Lung (tissue), 12 donors: ENCODE data around the gene WWTR1. TPM values are rescaled to one million over a fixed set of nuclear protein-coding genes. Genes with fewer than 3 reads are reported as not detected.

Experiments used
- ATAC-seq: fragments of 200-7000 bp; cut with Tn5 transposase; one replicate; pipeline ENCODE4 v1.9.1; 2020; ENCODE audit warnings: moderate number of reproducible peaks; ENCODE audit not compliant: insufficient read depth, low FRiP score
- DNase-seq, 3 donors: peaks; one replicate each; pipeline ENCODE4 v3.0.0-alpha.2; 2013 to 2017
- H3K27ac ChIP-seq, 2 donors: one replicate each; pipeline ENCODE4 v1.5.1; 2013; ENCODE audit warnings: mild to moderate bottlenecking in 2 of 2, moderate library complexity in 2 of 2, control low read depth in 1 of 2, inconsistent platforms in 1 of 2, low read depth in 1 of 2, low read length in 1 of 2
- H3K27me3 ChIP-seq, 3 donors: one replicate each; pipeline ENCODE4 v1.5.1; 2013; ENCODE audit warnings: low read length in 2 of 3; ENCODE audit not compliant: control insufficient read depth in 3 of 3, insufficient read depth in 3 of 3
- H3K36me3 ChIP-seq, 4 donors: one replicate each; pipeline ENCODE4 v1.5.1; 2013; ENCODE audit warnings: low read length in 4 of 4, mild to moderate bottlenecking in 1 of 4, moderate library complexity in 1 of 4; ENCODE audit not compliant: control insufficient read depth in 4 of 4, insufficient read depth in 4 of 4
- H3K4me1 ChIP-seq, 5 donors: one replicate each; pipeline ENCODE4 v1.5.1; 2013; ENCODE audit warnings: low read length in 5 of 5, mild to moderate bottlenecking in 2 of 5, moderate library complexity in 1 of 5; ENCODE audit not compliant: control insufficient read depth in 5 of 5, insufficient read depth in 5 of 5
- H3K4me3 ChIP-seq: one replicate; pipeline ENCODE4 v1.5.1; 2013; ENCODE audit warnings: mild to moderate bottlenecking, control low read depth, moderate library complexity
- H3K9ac ChIP-seq, 2 donors: one replicate each; pipeline ENCODE4 v1.5.1; 2013; ENCODE audit warnings: low read length in 2 of 2, control low read depth in 1 of 2; ENCODE audit not compliant: insufficient read depth in 1 of 2
- H3K9me3 ChIP-seq, 4 donors: one replicate each; pipeline ENCODE4 v1.5.1; 2013; ENCODE audit warnings: low read length in 3 of 4, mild to moderate bottlenecking in 1 of 4, moderate library complexity in 1 of 4; ENCODE audit not compliant: control insufficient read depth in 4 of 4, insufficient read depth in 3 of 4
- WGBS, 2 donors: extraction: QIAGEN DNeasy Blood & Tissue Kit; methylation state at CpG; one replicate each; pipeline ENCODE4 v1.1.7; 2013; 5-methylcytosine and 5-hydroxymethylcytosine counted together
- polyA plus RNA-seq, 2 donors: library from polyadenylated mRNA; stranded (reverse); fragments of 200-250 nt; gene quantifications; one replicate each; pipeline ENCODE4 v1.2.1, GENCODE V29; 2013
- total RNA-seq, 2 donors: library from RNA; depleted of rRNA in 1 of 2; stranded (reverse); fragments of >200 nt in 1 of 2; gene quantifications; one replicate each; pipeline ENCODE4 v1.2.1, GENCODE V29; 2014 to 2021
- TF ChIP-seq, protein P1 (sequence below): IDR thresholded peaks from 2 replicates; pipeline ENCODE4 v1.5.1; 2012; ENCODE audit warnings: mild to moderate bottlenecking; ENCODE audit errors: control extremely low read depth, extremely low read depth
- donor health status: control.
- donor health status: control.
- donor health status: Bipolar disorder and iron deficiency.
- donor health status: healthy.
- donor health status: DM: yes; HTN: yes; CAD: no.

Gene WWTR1
- total and polyA plus RNA-seq, 4 donors = 29.3 to 186 (median 63.4) TPM

GRCh38 chr3:149639093-149639486 lies 18.7 kb downstream of the WWTR1 start:
- Histone ChIP-seq H3K4me1 (peaks cover 9 to 33% (median 14%) of the 10 kb centered on the region in 5 donors), H3K4me3 (no peak overlapping the region), H3K27ac (peak overlapping the region in 1 of 2 donors; percentile 11), H3K36me3 (no peaks in the 10 kb centered on the region), H3K9ac (no peak overlapping the region), H3K27me3 (no peaks in the 10 kb centered on the region), H3K9me3 (no peaks in the 10 kb centered on the region)
- TF ChIP-seq, protein P1, sequence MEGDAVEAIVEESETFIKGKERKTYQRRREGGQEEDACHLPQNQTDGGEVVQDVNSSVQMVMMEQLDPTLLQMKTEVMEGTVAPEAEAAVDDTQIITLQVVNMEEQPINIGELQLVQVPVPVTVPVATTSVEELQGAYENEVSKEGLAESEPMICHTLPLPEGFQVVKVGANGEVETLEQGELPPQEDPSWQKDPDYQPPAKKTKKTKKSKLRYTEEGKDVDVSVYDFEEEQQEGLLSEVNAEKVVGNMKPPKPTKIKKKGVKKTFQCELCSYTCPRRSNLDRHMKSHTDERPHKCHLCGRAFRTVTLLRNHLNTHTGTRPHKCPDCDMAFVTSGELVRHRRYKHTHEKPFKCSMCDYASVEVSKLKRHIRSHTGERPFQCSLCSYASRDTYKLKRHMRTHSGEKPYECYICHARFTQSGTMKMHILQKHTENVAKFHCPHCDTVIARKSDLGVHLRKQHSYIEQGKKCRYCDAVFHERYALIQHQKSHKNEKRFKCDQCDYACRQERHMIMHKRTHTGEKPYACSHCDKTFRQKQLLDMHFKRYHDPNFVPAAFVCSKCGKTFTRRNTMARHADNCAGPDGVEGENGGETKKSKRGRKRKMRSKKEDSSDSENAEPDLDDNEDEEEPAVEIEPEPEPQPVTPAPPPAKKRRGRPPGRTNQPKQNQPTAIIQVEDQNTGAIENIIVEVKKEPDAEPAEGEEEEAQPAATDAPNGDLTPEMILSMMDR = no peak
- 78 to 84% methylated on average over 2 of the region's 2 CpGs for WGBS, 2 donors
- no peak for ATAC-seq
- DNase-seq = no peak

GRCh38 chr3:149638228-149639092 lies 19.4 kb downstream of the WWTR1 start:
- H3K27ac ChIP-seq = peak overlapping the region in 1 of 2 donors; percentile 11
- DNase-seq (peak; percentile 37 to 77 (median 72)), ATAC-seq (no peak)
- peaks cover 9 to 32% (median 16%) of the 10 kb centered on the region in 5 donors for H3K4me1 ChIP-seq
- no peaks in the 10 kb centered on the region for H3K27me3 ChIP-seq
- H3K9me3 ChIP-seq = no peaks in the 10 kb centered on the region
- TF ChIP-seq, protein P1 = no peak
- H3K36me3 ChIP-seq = peaks cover 0 to 6% (median 0%) of the 10 kb centered on the region in 4 donors
- H3K9ac ChIP-seq = no peak overlapping the region
- H3K4me3 ChIP-seq = no peak overlapping the region
- WGBS, 2 donors = 50 to 65% methylated on average over 15 of the region's 15 CpGs

DNA sequence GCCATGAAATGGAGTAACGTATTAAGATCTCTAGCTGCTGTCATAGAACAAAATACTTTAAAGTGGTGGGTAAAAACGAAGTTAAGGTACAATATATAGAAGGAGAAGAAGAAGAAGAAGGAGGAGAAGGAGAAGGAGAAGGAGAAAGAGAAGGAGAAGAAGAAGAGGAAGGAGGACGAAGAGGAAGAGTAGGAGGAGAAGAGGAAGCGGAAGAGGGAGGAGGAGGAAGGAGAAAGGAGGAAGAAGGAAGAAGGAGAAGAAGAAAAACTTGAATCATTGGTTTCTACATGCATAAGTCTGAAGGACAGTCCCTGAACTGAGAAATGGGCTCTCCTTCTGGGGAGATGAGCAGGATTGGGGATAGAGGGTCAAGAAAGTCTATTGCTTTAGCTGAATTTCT lies 22.4 kb downstream of the WWTR1 start:
- DNase-seq (no peak), ATAC-seq (no peak)
- WGBS, 2 donors = 76 to 79% methylated on average over 4 of the region's 4 CpGs
- H3K9ac ChIP-seq = no peak overlapping the region
- H3K4me3 ChIP-seq = no peak overlapping the region
- no peaks in the 10 kb centered on the region for H3K9me3 ChIP-seq
- peaks cover 0 to 28% (median 13%) of the 10 kb centered on the region in 5 donors for H3K4me1 ChIP-seq
- peaks cover 0 to 8% (median 1%) of the 10 kb centered on the region in 4 donors for H3K36me3 ChIP-seq
- no peaks in the 10 kb centered on the region for H3K27me3 ChIP-seq
- TF ChIP-seq, protein P1 = no peak
- no peak overlapping the region for H3K27ac ChIP-seq
